GM21619 (cell line): Measurements from ENCODE around the gene RBM43.

Source experiments
- ATAC-seq: cut with Tn5 transposase; IDR thresholded peaks from one replicate; pipeline ENCODE4 v1.9.1; 2021; ENCODE audit not compliant: unreplicated experiment

The RBM43 gene

DNA sequence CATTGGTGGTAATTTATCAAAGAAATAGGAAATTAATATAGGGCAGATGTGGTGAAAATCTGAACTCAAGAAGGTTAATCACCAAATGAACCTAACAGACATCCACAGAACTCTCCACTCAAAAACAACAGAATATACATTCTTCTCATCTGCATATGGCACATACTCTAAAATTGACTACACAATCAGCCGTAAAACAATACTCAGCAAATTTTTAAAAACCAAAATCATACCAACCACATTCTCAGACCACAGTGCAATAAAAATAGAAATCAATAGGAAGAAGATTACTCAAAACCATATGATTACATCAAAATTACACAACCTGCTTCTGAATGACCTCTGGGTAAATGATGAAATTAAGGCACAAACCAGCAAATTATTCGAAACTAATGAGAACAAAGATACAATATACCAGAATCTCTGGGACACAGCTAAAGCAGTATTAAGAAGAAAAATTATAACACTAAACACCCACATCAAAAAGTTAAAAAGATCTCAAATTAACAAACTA is 31.0 kb downstream of the RBM43 start:
- ATAC-seq, result no peak

DNA sequence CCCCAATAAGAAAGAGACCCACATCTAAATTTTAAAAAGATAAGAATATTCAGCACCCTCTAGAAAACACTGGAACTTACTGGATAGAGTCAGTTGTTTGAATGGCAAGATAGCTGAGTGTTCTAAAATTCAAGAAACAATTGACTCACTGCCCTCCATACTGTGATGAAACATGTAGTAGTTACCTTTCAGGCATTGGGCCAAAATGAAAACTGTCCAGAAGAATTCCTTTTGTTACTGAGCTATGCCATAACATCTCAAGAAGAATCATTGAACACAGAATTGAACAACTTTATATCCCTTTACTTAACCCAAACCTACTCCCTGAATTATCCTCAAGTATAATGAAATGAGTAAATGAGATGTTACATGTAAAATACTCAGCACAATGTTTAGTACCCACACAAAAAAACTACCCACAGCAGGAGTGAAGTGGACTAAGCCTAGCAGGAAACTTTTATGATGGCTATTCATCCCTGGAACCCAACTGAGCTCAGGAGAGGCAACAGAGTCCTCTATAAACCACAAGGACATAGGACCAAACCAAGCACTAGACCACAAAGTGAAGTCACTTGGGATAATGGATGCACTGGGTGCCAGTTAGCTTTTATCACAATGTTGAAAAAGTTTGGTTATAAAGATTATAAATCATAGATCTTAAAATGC is 32.7 kb downstream of the RBM43 start:
- ATAC-seq, result no peak

DNA sequence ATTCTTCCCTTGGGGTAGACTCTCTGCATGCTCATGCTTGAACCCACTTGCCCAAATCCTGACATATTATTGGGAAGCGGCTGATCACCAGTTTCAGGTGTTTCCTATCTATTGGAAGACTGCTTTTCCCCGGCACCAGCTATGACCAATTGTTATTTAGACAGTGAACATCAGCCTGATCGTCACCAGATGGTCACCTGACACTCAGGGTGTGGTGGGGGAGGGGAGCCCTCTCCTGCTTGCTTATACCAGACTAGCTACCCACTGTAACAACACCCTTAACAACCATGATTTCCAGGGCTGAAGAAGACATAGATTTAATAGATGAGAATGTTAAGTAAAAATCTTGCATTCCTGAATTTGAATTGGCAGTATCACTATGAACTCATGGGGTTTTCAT is 44.3 kb downstream of the RBM43 start:
- ATAC-seq, result no peak

DNA sequence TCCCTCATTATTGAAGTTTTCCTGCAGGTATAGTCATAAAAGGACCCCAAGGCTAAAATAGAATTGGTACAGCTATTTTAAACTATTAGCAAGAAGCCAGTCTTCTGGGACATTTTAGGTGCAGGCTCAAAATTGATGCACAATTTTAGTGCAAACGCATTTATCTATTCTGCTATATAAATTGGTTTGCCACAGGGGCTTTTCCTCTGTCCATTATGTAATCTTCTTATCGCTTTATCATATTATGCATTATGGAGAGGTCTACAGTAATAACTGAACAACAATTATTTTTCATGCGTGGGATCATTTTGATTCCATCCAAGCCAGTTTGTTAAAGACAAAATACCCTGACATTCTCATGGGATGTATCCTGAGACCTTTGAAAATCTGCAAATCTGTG is 54.6 kb downstream of the RBM43 start:
- ATAC-seq, result no peak

DNA sequence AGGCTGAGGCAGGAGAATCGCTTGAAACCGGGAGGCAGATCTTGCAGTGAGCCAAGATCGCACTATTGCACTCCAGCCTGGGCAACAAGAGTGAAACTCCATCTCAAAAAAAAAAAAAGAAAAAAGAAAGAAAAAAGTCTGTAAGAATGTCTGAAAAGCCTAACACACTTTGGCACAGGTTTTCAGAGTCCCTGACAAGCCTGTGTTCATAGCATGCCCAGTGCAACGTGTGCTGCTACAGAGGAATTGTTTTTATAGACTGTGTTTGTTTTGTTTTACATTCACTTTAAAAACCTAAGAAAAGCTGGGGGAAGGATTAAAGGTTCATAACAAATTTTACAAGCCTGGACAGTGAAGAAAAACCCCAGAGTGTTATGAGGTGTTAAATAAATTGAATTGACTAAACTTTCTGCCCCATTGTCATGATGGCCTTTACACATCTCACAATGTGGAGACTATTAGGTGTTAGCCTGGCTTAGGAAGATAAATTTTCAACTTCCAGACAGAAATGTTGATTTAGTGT is 55.2 kb downstream of the RBM43 start:
- no peak for ATAC-seq

DNA sequence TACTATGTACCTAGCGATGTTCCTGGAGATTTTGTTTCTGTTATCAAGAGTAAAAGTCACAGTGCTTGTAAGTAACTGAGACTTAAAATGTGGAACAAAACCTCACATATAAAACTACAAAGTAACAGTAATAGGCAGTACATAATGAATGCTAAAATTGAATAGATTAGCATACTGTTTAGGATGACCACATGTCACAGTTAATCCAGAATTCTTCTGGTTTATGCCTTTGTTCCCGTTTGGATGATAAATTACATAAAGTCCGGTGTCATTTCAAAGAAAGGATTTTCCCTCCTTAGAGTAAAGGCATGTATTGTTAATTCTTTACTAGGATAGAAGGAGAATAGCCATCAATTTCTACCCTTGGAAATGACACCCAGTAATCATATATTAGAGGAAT is 56.1 kb downstream of the RBM43 start:
- no peak for ATAC-seq

DNA sequence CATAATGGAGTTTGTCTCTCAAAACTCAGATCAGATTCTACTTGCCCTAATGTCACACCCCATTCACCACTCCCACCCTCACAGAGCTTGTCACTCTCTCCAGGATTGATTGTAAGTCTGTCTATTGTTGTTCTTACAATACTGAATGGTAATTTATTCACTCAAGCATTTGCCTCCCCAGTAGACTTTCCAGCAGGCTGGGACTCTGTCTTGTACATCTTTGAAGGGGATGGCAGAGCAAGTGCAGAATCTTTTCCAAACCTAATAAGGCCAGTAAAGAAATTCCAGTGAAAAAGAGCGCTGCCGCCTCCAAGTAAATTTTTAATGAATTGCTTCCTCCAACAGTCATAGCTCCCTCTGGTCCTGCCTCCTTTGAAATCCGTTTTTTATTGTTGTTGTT is 56.9 kb downstream of the RBM43 start:
- no peak for ATAC-seq

DNA sequence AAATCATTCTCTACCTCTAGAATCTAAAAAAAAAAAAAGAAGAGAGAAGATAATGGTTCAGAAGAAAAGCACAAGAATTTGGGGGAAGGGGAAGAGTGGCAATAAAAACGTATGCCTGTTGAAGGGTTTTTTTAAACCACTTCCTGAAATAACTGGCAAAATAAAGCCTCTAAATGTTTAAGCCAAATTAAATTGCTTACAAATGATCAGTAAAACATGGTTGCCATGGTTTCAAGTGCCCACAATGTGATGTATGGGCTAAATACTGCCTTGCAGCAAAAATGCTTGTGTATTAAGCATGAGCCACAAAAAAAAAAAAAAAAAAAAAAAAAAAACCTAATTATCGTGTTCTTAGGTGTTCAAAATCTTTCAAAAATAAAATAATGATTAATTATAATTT is 60.8 kb downstream of the RBM43 start:
- no peak for ATAC-seq

DNA sequence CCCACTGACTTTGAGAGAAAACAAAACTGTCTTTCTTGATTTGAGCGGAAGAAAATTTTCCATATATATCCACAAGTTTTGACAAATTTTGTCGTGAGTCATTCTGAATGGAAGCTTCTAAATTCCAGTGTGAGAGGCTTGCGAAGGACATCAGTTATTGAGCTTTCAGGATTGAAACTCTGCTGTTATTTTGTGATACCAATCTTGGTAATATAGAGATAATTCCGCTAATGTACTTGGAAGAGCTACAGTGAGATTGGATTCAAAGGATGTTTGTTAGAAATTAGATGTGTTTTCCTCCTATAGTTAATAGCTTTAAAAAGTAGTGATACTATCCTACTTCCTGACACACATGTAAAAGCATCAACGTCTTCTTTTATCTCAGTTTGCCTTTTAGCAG is 61.4 kb downstream of the RBM43 start:
- no peak for ATAC-seq

DNA sequence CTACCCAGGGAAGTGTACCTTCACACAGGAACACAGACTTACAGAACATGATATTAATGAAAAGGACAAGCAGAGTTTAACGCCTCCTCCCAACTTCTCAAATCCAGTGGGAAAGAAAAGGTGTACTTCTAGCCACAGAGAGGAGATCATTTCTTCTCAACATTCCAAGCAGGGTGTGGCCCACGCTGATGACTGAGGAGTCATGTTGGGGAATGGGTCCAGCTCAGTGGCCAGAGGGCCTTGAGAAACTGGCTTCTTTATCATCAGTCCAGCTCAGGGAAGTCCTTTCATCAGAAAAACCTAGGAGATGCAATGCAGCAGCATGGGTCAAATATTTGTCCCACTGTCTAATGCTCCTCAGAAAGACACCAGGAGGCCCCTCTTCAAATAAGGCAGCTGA is 63.0 kb downstream of the RBM43 start:
- no peak for ATAC-seq
